ENCODE measurements around the gene CACNA2D4. TPM values are rescaled to one million over a fixed set of nuclear protein-coding genes. Genes with fewer than 3 reads are reported as not detected.
A peak's percentile ranks its signal among the peaks of the same experiment; 100 is the strongest.

The CACNA2D4 gene
- total RNA-seq, 1 experiment from 2014 or later = 0.03 TPM

GRCh38 chr12:1928439-1929121 is 10.1 kb upstream of the CACNA2D4 start:
- DNase-seq = peak; percentile 48
- H3K4me3 ChIP-seq (ENCODE audit: insufficient read depth, low read depth, low read length) = no peak overlapping the region
- no peaks in the 10 kb centered on the region for H3K27me3 ChIP-seq (ENCODE audit: control insufficient read depth, insufficient read depth, low read length)
- no peaks in the 10 kb centered on the region for H3K36me3 ChIP-seq (replicated peaks; ENCODE audit: control insufficient read depth, insufficient read depth, low read length)

DNA sequence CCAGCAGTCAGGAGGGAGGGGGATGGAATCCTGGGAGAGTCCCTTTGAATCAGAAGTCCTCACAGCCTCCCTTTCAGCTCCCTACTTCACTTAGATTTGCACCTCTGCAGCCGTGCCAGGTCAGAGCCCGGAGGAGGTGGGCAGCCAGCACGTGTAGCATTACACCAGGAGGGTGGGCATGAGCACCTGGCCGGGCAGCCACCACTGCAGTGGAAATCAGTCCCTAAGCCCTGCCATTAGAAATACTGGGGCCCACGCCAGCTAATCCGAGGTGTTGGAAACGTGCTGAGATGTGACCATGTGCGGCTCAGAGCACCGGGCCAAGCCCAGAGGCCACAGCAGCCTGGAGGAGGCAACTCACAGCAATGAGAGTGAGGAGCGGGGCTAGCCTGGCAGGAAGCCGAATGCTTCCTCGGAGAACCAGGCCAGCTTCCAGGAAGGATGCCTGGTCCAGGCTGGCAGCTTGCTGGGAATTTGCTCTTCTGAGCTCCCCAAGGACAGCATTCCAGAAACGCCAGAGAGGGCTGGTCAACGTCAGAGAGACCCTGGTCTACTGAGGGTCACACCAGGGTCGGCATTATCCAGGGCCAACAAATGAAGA is 9.4 kb upstream of the CACNA2D4 start:
- H3K4me3 ChIP-seq (ENCODE audit: insufficient read depth, low read depth, low read length) = no peak overlapping the region
- DNase-seq = no peak
- H3K36me3 ChIP-seq (replicated peaks; ENCODE audit: control insufficient read depth, insufficient read depth, low read length) = no peaks in the 10 kb centered on the region
- H3K27me3 ChIP-seq (ENCODE audit: control insufficient read depth, insufficient read depth, low read length) = no peaks in the 10 kb centered on the region

- no peaks in the 10 kb centered on the region for H3K36me3 ChIP-seq (replicated peaks; ENCODE audit: control insufficient read depth, insufficient read depth, low read length)
- DNase-seq = peak; percentile 22
- no peak overlapping the region for H3K4me3 ChIP-seq (ENCODE audit: insufficient read depth, low read depth, low read length)
- H3K27me3 ChIP-seq (ENCODE audit: control insufficient read depth, insufficient read depth, low read length) = no peaks in the 10 kb centered on the region
These were observed 8.7 kb upstream of the CACNA2D4 start for GRCh38 chr12:1927051-1927680.

DNA sequence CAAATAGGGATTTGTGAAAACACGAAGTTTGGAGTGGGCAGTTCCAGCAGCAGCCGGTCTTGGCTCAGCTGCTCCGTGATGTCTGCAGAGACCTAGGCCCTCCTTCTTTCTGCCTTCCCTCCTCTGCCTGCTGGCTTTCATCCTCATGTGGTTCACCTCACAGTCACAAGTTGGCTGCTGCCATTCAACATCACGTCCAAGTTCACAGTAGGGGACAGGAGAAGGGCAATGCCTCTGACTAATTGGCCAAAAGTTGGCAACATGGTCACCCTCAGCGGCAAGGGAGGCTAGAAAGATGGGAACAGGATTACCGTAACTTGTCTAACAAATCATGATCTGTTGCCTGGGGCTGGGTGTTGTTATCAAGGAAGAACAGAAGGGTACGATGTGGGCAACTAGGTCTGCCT is 7.8 kb upstream of the CACNA2D4 start:
- no peaks in the 10 kb centered on the region for H3K27me3 ChIP-seq (ENCODE audit: control insufficient read depth, insufficient read depth, low read length)
- peak; percentile 4 for DNase-seq
- H3K4me3 ChIP-seq (ENCODE audit: insufficient read depth, low read depth, low read length) = no peak overlapping the region
- no peaks in the 10 kb centered on the region for H3K36me3 ChIP-seq (replicated peaks; ENCODE audit: control insufficient read depth, insufficient read depth, low read length)

- DNase-seq = peak; percentile 8
- no peaks in the 10 kb centered on the region for H3K36me3 ChIP-seq (replicated peaks; ENCODE audit: control insufficient read depth, insufficient read depth, low read length)
- H3K4me3 ChIP-seq (ENCODE audit: insufficient read depth, low read depth, low read length) = no peak overlapping the region
- H3K27me3 ChIP-seq (ENCODE audit: control insufficient read depth, insufficient read depth, low read length) = no peaks in the 10 kb centered on the region
These were observed 7.2 kb upstream of the CACNA2D4 start for GRCh38 chr12:1925684-1926006.

DNA sequence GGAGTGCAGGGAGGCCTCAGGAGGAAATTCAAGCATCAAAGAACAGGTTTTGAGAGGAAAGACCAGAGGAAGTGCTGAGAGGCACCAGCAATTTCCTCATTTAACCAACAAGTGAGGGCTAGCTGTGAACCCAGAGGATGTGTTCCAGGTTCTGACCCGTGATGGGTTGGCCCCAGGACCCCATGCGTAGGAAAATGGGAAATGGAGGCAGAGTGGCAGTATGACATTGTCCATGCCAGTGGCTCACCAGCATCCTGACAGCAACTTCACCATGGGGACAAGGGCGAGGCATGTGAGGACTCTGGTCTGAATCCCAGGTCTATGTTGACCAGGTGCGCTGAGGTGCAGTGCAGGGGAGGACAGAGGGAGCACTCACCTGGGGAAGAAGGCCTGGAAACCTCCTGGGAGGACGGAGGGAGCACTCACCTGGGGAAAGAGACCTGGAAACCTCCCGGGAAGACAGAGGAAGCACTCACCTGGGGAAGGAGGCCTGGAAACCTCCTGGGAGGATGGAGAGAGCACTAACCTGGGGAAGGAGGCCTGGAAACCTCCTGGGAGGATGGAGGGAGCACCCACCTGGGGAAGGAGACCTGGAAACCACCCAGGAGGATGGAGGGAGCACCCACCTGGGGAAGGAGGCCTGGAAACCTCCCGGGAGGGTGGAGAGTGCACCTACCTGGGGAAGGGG is 6.7 kb upstream of the CACNA2D4 start:
- Histone ChIP-seq H3K27me3 (ENCODE audit: control insufficient read depth, insufficient read depth, low read length) (no peaks in the 10 kb centered on the region), H3K4me3 (ENCODE audit: insufficient read depth, low read depth, low read length) (no peak overlapping the region), H3K36me3 (replicated peaks; ENCODE audit: control insufficient read depth, insufficient read depth, low read length) (no peaks in the 10 kb centered on the region)
- DNase-seq = peak; percentile 6

DNA sequence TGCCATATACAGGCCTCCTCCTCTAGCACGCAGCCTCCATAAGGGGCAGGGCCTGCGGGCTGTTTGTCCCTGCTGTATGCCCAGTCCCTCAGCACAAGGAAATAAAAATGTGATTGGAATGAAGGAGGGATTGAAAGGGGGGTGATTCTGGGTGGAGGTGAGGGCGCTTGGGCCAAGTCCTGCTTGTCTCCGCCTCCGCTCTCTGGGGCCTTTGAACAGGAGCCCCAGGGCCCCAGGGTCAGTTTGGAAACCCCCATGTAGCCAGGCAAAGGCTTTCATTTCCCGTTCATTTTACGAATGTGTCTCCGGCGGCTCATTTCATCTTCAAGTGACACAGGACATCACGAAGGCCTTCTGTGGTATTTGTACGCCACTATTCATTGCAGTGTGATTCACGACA is 4.5 kb upstream of the CACNA2D4 start:
- Histone ChIP-seq H3K36me3 (replicated peaks; ENCODE audit: control insufficient read depth, insufficient read depth, low read length) (no peaks in the 10 kb centered on the region), H3K27me3 (ENCODE audit: control insufficient read depth, insufficient read depth, low read length) (no peaks in the 10 kb centered on the region), H3K4me3 (ENCODE audit: insufficient read depth, low read depth, low read length) (no peak overlapping the region)
- peak; percentile 27 for DNase-seq

GRCh38 chr12:1922075-1922709 is 3.7 kb upstream of the CACNA2D4 start:
- peak; percentile 58 for DNase-seq
- Histone ChIP-seq H3K4me3 (ENCODE audit: insufficient read depth, low read depth, low read length) (no peak overlapping the region), H3K27me3 (ENCODE audit: control insufficient read depth, insufficient read depth, low read length) (no peaks in the 10 kb centered on the region), H3K36me3 (replicated peaks; ENCODE audit: control insufficient read depth, insufficient read depth, low read length) (no peaks in the 10 kb centered on the region)

DNA sequence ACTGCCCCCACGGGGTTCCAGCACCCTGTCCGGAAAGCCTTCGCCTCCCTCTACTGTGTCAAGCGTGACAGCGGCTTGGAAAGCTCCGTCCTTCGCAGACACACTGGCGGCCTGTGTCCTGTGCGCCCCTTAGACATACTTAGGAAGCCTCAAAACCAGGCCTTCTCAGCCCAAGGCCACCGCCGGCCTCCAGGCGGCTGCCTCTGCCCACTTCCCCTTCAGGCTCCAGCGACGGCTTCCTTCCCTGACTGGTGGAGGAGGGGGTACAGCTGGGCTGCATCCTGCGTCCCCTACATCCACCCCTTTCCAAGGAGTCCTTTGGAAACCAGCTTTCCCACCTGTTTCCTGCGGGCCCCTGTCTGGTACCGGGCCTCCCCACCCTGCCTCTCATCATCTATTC is 2.5 kb upstream of the CACNA2D4 start:
- H3K4me3 ChIP-seq (ENCODE audit: insufficient read depth, low read depth, low read length) = no peak overlapping the region
- H3K36me3 ChIP-seq (replicated peaks; ENCODE audit: control insufficient read depth, insufficient read depth, low read length) = no peaks in the 10 kb centered on the region
- peak; percentile 51 for DNase-seq
- no peaks in the 10 kb centered on the region for H3K27me3 ChIP-seq (ENCODE audit: control insufficient read depth, insufficient read depth, low read length)

DNA sequence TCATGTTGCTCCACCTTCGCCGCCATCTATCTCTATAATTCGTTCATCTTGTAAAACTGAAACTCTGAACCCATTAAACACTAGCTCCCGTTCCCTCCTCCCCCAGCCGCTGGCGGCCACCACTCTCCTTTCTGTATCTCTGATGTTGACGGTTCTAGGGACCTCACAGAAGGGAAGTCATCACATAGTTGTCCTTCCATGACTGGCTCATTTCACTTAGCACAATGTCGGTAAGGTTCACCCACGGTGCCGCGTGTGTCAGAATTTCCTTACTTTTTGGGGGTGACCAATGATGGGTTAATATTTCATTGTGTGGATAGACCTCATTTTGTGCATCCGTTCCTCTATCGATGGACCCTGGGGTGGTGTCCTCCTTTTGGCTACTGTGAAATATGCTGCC is 2.0 kb upstream of the CACNA2D4 start:
- DNase-seq = peak; percentile 9
- H3K4me3 ChIP-seq (ENCODE audit: insufficient read depth, low read depth, low read length) = no peak overlapping the region
- no peaks in the 10 kb centered on the region for H3K36me3 ChIP-seq (replicated peaks; ENCODE audit: control insufficient read depth, insufficient read depth, low read length)
- H3K27me3 ChIP-seq (ENCODE audit: control insufficient read depth, insufficient read depth, low read length) = no peaks in the 10 kb centered on the region

- no peak overlapping the region for H3K4me3 ChIP-seq (ENCODE audit: insufficient read depth, low read depth, low read length)
- H3K27me3 ChIP-seq (ENCODE audit: control insufficient read depth, insufficient read depth, low read length) = no peaks in the 10 kb centered on the region
- no peaks in the 10 kb centered on the region for H3K36me3 ChIP-seq (replicated peaks; ENCODE audit: control insufficient read depth, insufficient read depth, low read length)
- DNase-seq = peak; percentile 6
These were observed 1.3 kb upstream of the CACNA2D4 start for GRCh38 chr12:1919763-1920162.

GRCh38 chr12:1919284-1919683 is 832 bp upstream of the CACNA2D4 start:
- H3K36me3 ChIP-seq (replicated peaks; ENCODE audit: control insufficient read depth, insufficient read depth, low read length) = no peaks in the 10 kb centered on the region
- peak; percentile 22 for DNase-seq
- H3K27me3 ChIP-seq (ENCODE audit: control insufficient read depth, insufficient read depth, low read length) = no peaks in the 10 kb centered on the region
- no peak overlapping the region for H3K4me3 ChIP-seq (ENCODE audit: insufficient read depth, low read depth, low read length)

- no peak overlapping the region for H3K4me3 ChIP-seq (ENCODE audit: insufficient read depth, low read depth, low read length)
These were observed 408 bp upstream of the CACNA2D4 start for GRCh38 chr12:1918884-1919236.

GRCh38 chr12:1917172-1918070 is 1.0 kb downstream of the CACNA2D4 start:
- Histone ChIP-seq H3K4me3 (ENCODE audit: insufficient read depth, low read depth, low read length) (no peak overlapping the region), H3K27me3 (ENCODE audit: control insufficient read depth, insufficient read depth, low read length) (no peaks in the 10 kb centered on the region), H3K36me3 (replicated peaks; ENCODE audit: control insufficient read depth, insufficient read depth, low read length) (no peaks in the 10 kb centered on the region)
- peak; percentile 27 for DNase-seq

More at GRCh38 chr12:1918884-1919236, 408 bp upstream of the CACNA2D4 start:
- no peaks in the 10 kb centered on the region for H3K27me3 ChIP-seq (ENCODE audit: control insufficient read depth, insufficient read depth, low read length)
- DNase-seq = no peak
- H3K36me3 ChIP-seq (replicated peaks; ENCODE audit: control insufficient read depth, insufficient read depth, low read length) = no peaks in the 10 kb centered on the region

All from H7 (cell line).